Activated T-cell treated with anti-CD3 and anti-CD28 coated beads for 1 hour (primary cell): ENCODE measurements around the gene ARSI.
"Not testable (repeated sequence)": the region's sequence is repeated elsewhere in the genome, so short reads cannot be mapped to it uniquely, and the experiment has no call there.

Experiments used
- DNase-seq: peaks from one replicate; pipeline ENCODE4 v3.0.0-alpha.2; 2020; ENCODE audit warnings: low read depth

ARSI gene

DNA sequence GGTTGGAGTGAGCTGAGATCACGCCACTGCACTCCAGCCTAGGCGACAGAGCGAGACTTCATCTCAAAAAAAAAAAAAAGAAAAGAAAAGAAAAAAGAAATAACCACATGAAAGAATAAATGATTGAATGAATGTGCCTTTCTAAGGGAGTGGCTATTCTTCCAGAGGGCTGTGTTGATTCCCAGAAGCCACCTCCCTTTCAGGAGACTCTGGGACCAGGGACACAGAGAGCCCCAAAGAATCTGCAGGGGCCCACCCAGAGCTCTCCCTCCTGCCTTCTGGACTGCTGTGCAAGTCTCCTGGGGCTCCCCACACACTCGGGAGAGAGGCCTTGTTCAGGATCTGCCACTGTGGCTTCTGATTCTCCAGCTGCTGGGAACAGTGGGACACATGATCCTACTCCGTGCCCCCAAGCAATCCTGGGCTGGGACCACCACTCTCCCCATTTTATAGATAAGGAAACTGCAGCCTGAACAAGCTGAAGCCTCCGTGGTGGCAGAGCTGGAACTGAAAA, 36.8 kb downstream of the ARSI start:
- DNase-seq: no peak

DNA sequence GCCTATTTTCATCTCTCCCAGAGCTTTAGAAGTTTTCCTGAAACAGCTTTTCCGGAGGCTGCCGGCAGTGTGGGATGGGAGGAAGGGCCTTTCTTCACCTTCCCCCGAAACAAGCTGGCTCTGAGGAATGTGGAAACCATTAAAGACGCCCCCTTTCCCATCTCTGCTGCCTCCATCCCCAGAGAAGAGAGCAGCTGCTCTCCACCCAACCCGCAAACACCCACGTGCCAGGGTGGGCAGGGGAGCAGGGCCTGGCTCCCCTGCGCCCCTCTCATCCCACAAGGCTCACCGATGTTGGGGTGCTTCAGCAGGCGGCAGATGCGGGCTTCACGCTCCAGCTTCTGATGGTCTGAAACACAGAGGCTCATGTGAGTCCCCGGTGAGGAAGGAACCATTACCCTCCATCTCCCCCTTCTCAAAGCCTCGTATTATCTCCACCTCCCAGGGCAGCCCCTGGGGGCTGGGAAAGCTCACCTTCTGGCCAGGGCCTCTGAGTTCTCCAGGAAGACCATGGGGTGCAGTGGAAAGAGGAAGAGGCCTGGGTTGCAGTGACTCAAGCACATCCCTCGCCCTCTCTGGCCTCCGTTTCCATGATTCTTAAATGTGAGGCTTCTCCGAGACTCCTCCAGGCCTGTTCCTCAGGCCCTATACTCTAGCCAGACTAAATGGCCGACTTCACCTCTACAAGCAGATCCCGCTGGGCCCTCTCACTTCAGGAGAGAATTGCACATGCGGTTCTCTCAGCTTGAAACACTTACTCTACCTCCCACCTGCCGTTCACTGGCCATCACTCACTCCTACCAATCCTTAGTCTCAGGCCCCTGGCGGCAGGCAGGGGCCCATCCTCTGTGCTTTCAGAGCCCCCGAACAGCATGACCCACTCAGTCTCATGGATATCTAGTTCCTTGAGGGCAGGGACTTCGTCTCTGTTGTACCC, 37.8 kb downstream of the ARSI start:
- no peak for DNase-seq

DNA sequence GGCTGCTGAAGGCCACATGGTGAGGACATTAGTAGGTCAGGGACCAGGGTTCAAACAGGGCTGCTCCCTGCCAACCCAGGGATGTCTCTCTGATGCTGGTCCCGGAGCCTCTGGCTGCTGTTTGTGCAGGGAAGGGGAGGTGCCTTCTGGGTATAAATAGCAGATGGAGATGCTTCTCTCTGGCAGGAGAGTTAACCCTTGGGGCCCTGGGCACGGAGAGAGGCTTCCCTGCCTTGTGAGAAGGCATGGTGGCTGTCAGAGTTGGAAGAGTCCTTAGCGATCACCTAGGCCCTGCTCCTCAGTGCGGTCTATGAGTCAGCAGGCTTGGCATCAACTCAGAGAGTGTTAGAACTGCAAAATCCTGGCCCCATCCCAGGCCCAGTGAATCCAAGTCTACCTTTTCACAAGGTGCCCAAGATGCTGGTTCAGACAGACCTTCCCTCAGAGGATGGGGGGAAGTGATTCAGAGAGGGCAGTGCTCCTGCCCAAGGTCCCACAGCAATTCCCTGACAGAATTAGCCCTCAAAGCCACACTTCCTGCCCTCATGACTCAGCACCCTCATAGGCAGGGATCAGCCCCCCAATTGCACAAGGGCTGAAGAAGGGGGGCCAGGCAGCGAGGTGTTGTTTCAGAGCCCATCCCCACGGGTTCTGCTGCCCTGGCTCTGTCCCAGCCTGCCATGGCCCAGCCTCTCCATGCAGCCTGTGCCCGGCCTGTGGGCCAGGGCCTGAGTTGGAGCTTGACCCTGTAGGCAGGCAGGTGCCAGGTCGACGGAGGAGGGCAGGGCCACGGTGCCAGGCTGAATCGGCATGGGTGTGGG, 38.7 kb downstream of the ARSI start:
- no peak for DNase-seq

DNA sequence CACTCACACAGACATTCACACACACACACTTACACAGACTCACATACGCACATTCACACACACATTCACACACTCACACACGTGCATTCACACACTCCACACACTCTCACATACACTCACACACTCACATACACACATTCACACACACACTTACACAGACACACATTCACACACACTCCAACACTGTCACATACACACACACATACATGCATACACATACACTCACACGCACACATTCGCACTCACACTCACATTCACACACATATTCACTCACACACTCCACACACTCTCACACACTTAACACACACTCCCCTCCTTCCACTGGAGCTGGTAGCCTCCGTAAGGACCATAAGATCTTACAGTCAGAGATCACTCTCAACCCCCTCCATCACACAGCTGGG, 39.3 kb downstream of the ARSI start:
- no peak for DNase-seq

GRCh38 chr5:150262502-150262901, 40.2 kb downstream of the ARSI start:
- DNase-seq: no peak

DNA sequence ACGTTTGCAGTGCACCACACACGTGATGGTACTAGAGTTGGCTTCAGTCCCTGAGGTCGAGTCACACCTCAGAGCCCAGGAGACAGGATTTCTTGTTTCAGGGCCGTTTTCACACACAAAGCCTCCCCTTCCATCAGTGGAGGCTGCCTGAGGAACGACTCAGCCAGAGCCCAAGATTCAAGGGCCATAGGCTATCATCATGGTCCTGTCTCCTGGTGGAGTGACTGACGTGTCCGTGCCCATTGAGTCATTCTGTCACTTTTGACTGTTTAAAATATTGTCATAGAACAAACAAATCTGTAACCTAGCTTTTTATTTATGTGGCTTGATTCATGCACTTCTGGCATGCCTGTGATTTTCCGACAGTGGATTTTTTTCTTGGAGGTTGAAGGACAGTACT, 41.5 kb downstream of the ARSI start:
- DNase-seq: no peak

DNA sequence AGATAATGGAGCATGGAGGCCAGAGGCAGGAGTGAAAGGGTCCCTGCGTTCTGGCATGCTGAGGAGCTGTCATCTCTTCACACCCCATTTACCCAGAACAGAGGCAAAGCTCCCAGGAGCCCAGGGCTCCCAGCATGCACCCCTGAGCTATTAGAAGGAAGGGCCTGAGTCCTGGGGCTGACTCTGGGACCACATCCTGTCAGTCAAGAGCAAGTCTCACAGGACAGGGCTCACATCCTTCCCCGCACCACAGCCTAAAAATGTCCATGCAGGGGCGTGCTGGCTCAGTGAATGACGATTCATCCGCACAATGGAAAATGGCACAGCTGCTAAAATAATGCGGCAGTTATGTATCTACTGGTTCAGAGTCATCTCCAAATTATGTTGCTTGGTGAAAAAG, 44.6 kb downstream of the ARSI start:
- DNase-seq: no peak

- no peak for DNase-seq
Observed at GRCh38 chr5:150257424-150257823, 45.3 kb downstream of the ARSI start.

DNA sequence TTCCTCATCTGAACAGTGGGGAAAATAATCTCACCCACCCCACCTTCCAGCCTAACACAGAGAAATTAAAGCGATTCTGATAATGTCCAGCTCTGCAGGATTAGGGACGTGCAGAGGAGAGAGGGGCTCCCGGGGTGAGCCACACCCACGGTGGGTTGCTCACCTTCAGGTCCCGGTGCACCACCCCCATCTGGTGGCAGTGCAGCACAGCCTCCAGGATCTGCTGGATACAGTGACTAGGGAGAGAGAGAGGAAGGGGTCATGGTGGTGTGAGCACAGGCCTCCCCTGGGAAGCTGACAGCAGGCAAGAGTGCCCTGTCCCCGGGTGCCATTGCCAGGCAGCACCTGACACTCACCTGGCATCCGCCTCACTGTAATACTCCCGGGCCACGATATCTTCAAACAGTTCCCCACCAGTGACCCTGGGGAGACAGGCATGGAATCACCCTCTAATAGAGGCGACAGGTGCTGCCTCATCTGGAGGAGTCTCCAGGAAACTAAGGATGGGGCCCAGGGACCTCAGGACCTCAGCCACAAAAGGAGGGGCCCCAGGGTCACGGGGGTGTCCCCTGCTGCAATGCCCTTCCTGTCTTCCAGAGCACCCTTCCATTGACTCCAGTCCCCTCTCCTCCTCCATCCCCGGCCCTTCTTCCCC, 46.2 kb downstream of the ARSI start:
- no peak for DNase-seq

DNA sequence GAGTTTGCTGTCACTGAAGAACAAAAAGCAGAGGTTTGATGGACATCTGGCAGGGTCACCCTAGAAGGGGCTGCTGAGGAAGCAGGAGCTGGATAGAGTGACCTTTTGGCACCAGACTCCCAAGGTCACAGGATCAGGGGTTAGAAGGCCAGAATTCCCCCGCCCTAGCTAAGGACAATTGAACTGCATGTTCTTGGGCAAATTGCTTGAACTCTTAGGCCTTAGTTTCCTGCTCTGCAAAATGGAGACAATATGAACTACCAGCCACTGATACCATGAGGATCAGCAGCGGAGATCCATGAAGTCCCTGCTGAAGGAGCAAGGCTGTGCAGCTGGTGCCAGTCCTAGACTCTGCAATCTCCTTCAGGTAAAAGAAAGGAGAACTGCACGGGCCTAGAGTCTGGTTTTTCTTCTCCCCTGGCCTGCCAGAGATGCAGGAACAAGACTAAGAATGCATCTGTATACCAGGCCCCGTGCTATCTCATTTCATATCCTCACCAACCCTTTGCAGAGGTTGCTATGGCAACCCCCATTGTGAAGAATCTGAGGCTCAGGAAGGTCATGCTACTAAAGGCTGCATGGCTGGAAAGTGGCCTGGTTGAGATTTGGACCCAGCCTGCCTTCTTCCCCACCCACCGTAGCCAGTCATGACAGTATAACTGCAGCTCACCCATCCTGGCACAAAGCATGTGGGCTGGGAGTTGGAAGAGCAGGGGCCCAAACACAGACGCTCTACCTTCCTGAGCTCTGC, 46.9 kb downstream of the ARSI start:
- DNase-seq: no peak

- DNase-seq: no peak
Observed at GRCh38 chr5:150254774-150255173, 47.9 kb downstream of the ARSI start.

- DNase-seq: no peak
Observed at GRCh38 chr5:150254363-150254762, 48.3 kb downstream of the ARSI start.

GRCh38 chr5:150253416-150254208, 49.1 kb downstream of the ARSI start:
- DNase-seq: no peak

- DNase-seq: no peak
Observed at GRCh38 chr5:150252489-150252888, 50.2 kb downstream of the ARSI start.

DNA sequence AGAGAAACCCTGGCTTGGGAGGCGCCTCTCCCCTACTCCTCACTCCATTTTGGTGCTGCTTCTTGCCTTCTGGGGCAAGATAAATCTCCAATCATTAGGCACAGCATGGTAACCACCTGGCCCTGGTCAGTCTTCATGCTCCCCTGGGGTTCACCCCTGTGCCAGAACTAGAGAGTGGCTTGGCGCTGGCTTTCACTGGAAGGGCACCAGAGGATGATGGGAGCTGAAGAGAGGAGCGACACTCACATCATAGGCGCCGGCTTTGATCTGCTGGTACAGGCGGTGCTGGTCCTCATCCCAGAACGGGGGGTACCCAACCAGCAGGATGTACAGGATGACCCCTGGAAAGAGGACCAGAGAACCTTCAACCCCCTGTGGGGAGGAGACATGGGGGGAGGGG, 51.2 kb downstream of the ARSI start:
- no peak for DNase-seq

GRCh38 chr5:150249744-150250143, 53.0 kb downstream of the ARSI start:
- DNase-seq: no peak

DNA sequence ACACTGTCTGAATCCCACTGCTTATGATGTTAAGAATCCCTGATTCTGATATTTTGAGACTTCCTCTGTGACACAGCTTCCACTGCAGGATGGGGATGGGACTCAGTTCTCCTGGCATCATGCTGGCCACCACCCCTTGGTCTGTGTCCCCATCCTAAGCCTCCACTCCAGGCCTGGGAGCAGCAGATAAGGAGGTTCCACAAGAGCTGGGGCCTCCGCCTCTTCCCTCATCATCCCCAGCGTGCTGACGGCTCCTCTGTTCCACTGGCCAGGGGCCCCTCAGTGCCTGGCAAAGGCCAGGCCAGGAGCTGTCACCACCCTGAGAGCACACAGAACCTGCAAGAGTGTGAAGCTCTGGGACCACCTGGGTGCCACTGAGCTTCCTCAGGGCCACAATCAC, 53.8 kb downstream of the ARSI start:
- DNase-seq: no peak

DNA sequence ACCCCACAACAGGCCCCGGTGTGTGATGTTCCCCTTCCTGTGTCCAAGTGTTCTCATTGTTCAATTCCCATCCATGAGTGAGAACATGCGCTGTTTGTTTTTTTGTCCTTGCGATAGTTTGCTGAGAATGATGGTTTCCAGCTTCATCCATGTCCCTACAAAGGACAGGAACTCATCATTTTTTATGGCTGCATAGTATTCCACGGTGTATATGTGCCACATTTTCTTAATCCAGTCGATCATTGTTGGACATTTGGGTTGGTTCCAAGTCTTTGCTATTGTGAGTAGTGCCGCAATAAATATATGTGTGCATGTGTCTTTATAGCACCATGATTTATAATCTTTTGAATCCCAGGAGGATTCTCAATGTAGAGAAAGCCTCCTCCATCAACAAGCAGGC, 54.2 kb downstream of the ARSI start:
- DNase-seq: not testable (repeated sequence)

GRCh38 chr5:150247726-150248125, 55.0 kb downstream of the ARSI start:
- DNase-seq: no peak

- DNase-seq: no peak
Observed at GRCh38 chr5:150246835-150247234, 55.9 kb downstream of the ARSI start.

GRCh38 chr5:150246429-150246828, 56.3 kb downstream of the ARSI start:
- DNase-seq: no peak
